ENCODE data around the gene NCKAP5.

NCKAP5 gene

GRCh38 chr2:132797556-132797955 is 770.7 kb downstream of the NCKAP5 start:
- H2AFZ ChIP-seq (ENCODE audit: low read length): no peak overlapping the region
- no peaks in the 10 kb centered on the region for H3K9me3 ChIP-seq (ENCODE audit: low read length)
- no peak overlapping the region for H3K4me2 ChIP-seq (ENCODE audit: low read length)

GRCh38 chr2:132797071-132797470 is 771.2 kb downstream of the NCKAP5 start:
- TF ChIP-seq CTCF (IDR thresholded peaks at IDR 0.05; ENCODE audit: low read length): no peak
- H3K27ac ChIP-seq (ENCODE audit: low read depth, low read length, poor library complexity, severe bottlenecking): no peak overlapping the region
- H3K9ac ChIP-seq (ENCODE audit: low read length): no peak overlapping the region
- H3K79me2 ChIP-seq (ENCODE audit: insufficient read depth, low read length): no peaks in the 10 kb centered on the region
- no peaks in the 10 kb centered on the region for H3K27me3 ChIP-seq (ENCODE audit: insufficient read depth, low read length)
- no peak overlapping the region for H2AFZ ChIP-seq (ENCODE audit: low read length)
- no peaks in the 10 kb centered on the region for H3K9me2 ChIP-seq (ENCODE audit: low read depth, low read length)
- peaks cover 1% of the 10 kb centered on the region for H3K4me1 ChIP-seq (ENCODE audit: insufficient read depth, low read length, severe bottlenecking)
- H3K9me3 ChIP-seq (ENCODE audit: low read length): no peaks in the 10 kb centered on the region
- no peak overlapping the region for H3K4me2 ChIP-seq (ENCODE audit: low read length)
- H3K4me3 ChIP-seq (ENCODE audit: low read depth, low read length, poor library complexity, severe bottlenecking): no peak overlapping the region
- no peaks in the 10 kb centered on the region for H4K20me1 ChIP-seq (ENCODE audit: insufficient read depth, low read length)
- H3K36me3 ChIP-seq (ENCODE audit: insufficient read depth, low read length): no peaks in the 10 kb centered on the region
- H3F3A ChIP-seq (ENCODE audit: insufficient read depth, low read length): no peaks in the 10 kb centered on the region

More at GRCh38 chr2:132797556-132797955, 770.7 kb downstream of the NCKAP5 start:
- no peak overlapping the region for H3K9ac ChIP-seq (ENCODE audit: low read length)
- H3K27me3 ChIP-seq (ENCODE audit: insufficient read depth, low read length): no peaks in the 10 kb centered on the region
- no peaks in the 10 kb centered on the region for H3K79me2 ChIP-seq (ENCODE audit: insufficient read depth, low read length)
- no peak overlapping the region for H3K27ac ChIP-seq (ENCODE audit: low read depth, low read length, poor library complexity, severe bottlenecking)
- peaks cover 5% of the 10 kb centered on the region for H3K4me1 ChIP-seq (ENCODE audit: insufficient read depth, low read length, severe bottlenecking)
- no peak overlapping the region for H3K4me3 ChIP-seq (ENCODE audit: low read depth, low read length, poor library complexity, severe bottlenecking)
- no peaks in the 10 kb centered on the region for H3F3A ChIP-seq (ENCODE audit: insufficient read depth, low read length)
- H4K20me1 ChIP-seq (ENCODE audit: insufficient read depth, low read length): no peaks in the 10 kb centered on the region
- H3K36me3 ChIP-seq (ENCODE audit: insufficient read depth, low read length): no peaks in the 10 kb centered on the region
- no peak for TF ChIP-seq EZH2 (IDR thresholded peaks at IDR 0.05; ENCODE audit: borderline replicate concordance, low read length)
- no peaks in the 10 kb centered on the region for H3K9me2 ChIP-seq (ENCODE audit: low read depth, low read length)

- Histone ChIP-seq H2AFZ (ENCODE audit: low read length) (no peak overlapping the region), H3K4me3 (ENCODE audit: low read depth, low read length, poor library complexity, severe bottlenecking) (no peak overlapping the region), H3K79me2 (ENCODE audit: insufficient read depth, low read length) (no peaks in the 10 kb centered on the region), H3K9me3 (ENCODE audit: low read length) (no peaks in the 10 kb centered on the region), H4K20me1 (ENCODE audit: insufficient read depth, low read length) (no peaks in the 10 kb centered on the region), H3K36me3 (ENCODE audit: insufficient read depth, low read length) (no peaks in the 10 kb centered on the region), H3F3A (ENCODE audit: insufficient read depth, low read length) (no peaks in the 10 kb centered on the region), H3K4me2 (ENCODE audit: low read length) (no peak overlapping the region), H3K9ac (ENCODE audit: low read length) (no peak overlapping the region), H3K4me1 (ENCODE audit: insufficient read depth, low read length, severe bottlenecking) (no peaks in the 10 kb centered on the region), H3K27ac (ENCODE audit: low read depth, low read length, poor library complexity, severe bottlenecking) (no peak overlapping the region), H3K27me3 (ENCODE audit: insufficient read depth, low read length) (no peaks in the 10 kb centered on the region), H3K9me2 (ENCODE audit: low read depth, low read length) (no peaks in the 10 kb centered on the region)
- no peak for TF ChIP-seq EZH2 (IDR thresholded peaks at IDR 0.05; ENCODE audit: borderline replicate concordance, low read length)
- TF ChIP-seq CTCF (IDR thresholded peaks at IDR 0.05; ENCODE audit: low read length): no peak
These were observed 773.0 kb downstream of the NCKAP5 start for GRCh38 chr2:132795220-132795619.

GRCh38 chr2:132793532-132793931 is 774.7 kb downstream of the NCKAP5 start:
- no peaks in the 10 kb centered on the region for H3K9me3 ChIP-seq (ENCODE audit: low read length)
- H3K4me2 ChIP-seq (ENCODE audit: low read length): no peak overlapping the region
- H3K27ac ChIP-seq (ENCODE audit: low read depth, low read length, poor library complexity, severe bottlenecking): no peak overlapping the region
- no peak overlapping the region for H3K9ac ChIP-seq (ENCODE audit: low read length)
- no peak overlapping the region for H2AFZ ChIP-seq (ENCODE audit: low read length)
- no peak for TF ChIP-seq CTCF (IDR thresholded peaks at IDR 0.05; ENCODE audit: low read length)
- H3K4me3 ChIP-seq (ENCODE audit: low read depth, low read length, poor library complexity, severe bottlenecking): no peak overlapping the region
- no peaks in the 10 kb centered on the region for H3K27me3 ChIP-seq (ENCODE audit: insufficient read depth, low read length)
- H3K9me2 ChIP-seq (ENCODE audit: low read depth, low read length): no peaks in the 10 kb centered on the region
- no peaks in the 10 kb centered on the region for H3K4me1 ChIP-seq (ENCODE audit: insufficient read depth, low read length, severe bottlenecking)
- no peaks in the 10 kb centered on the region for H3F3A ChIP-seq (ENCODE audit: insufficient read depth, low read length)
- H3K36me3 ChIP-seq (ENCODE audit: insufficient read depth, low read length): no peaks in the 10 kb centered on the region
- H4K20me1 ChIP-seq (ENCODE audit: insufficient read depth, low read length): no peaks in the 10 kb centered on the region
- no peaks in the 10 kb centered on the region for H3K79me2 ChIP-seq (ENCODE audit: insufficient read depth, low read length)
